ENCODE measurements around the gene GRM4.

GRM4 gene

GRCh38 chr6:34041385-34041784 is 104.5 kb downstream of the GRM4 start:
- DNase-seq: no peak

GRCh38 chr6:34039943-34040342 is 105.9 kb downstream of the GRM4 start:
- no peak for DNase-seq

- no peak for DNase-seq
These were observed 108.7 kb downstream of the GRM4 start for GRCh38 chr6:34037151-34037550.

GRCh38 chr6:34036357-34037069 is 109.4 kb downstream of the GRM4 start:
- no peak for DNase-seq

GRCh38 chr6:34035704-34036356 is 110.1 kb downstream of the GRM4 start:
- no peak for DNase-seq

GRCh38 chr6:34035161-34035560 is 110.7 kb downstream of the GRM4 start:
- DNase-seq: no peak

- no peak for DNase-seq
These were observed 113.0 kb downstream of the GRM4 start for GRCh38 chr6:34032856-34033255.

GRCh38 chr6:34031625-34032383 is 114.1 kb downstream of the GRM4 start:
- DNase-seq: no peak

GRCh38 chr6:34030831-34031624 is 114.9 kb downstream of the GRM4 start:
- no peak for DNase-seq

- no peak for DNase-seq
These were observed 116.2 kb downstream of the GRM4 start for GRCh38 chr6:34029489-34030280.

- no peak for DNase-seq
These were observed 117.1 kb downstream of the GRM4 start for GRCh38 chr6:34028691-34029360.

- DNase-seq: no peak
These were observed 117.9 kb downstream of the GRM4 start for GRCh38 chr6:34027939-34028441.

- no peak for DNase-seq
These were observed 118.4 kb downstream of the GRM4 start for GRCh38 chr6:34027445-34027936.

GRCh38 chr6:34025861-34026260 is 120.0 kb downstream of the GRM4 start:
- DNase-seq: no peak

GRCh38 chr6:34025112-34025807 is 120.6 kb downstream of the GRM4 start:
- no peak for DNase-seq

- DNase-seq: no peak
These were observed 123.0 kb downstream of the GRM4 start for GRCh38 chr6:34022873-34023255.

- DNase-seq: no peak
These were observed 123.5 kb downstream of the GRM4 start for GRCh38 chr6:34022250-34022872.

GRCh38 chr6:34021554-34022190 is 124.2 kb downstream of the GRM4 start:
- DNase-seq: no peak

GRCh38 chr6:34020807-34021553 is 124.9 kb downstream of the GRM4 start:
- DNase-seq: no peak
